ENCODE measurements around the gene MCF2L2. TPM values are rescaled to one million over a fixed set of nuclear protein-coding genes. Genes with fewer than 3 reads are reported as not detected.

The MCF2L2 gene
- polyA plus RNA-seq, 2 of the 4 experiments (the other 2 are of a cell fraction) = 0.03 to 0.05 TPM

- DNase-seq (ENCODE audit: low read depth in 1 of 2, low spot score in 1 of 2) (no peak), ATAC-seq (no peak), FAIRE-seq (no peak)
- POLR2A ChIA-PET = no interaction called here
- H3K9me3 ChIP-seq = no peaks in the 10 kb centered on the region
- H3K4me3 ChIP-seq = no peak overlapping the region
- 51% methylated on average over 6 of the region's 7 CpGs for WGBS (ENCODE audit: missing lambda C conversion rate)
- no peak overlapping the region for H3K27ac ChIP-seq
- CTCF ChIA-PET = interaction anchor here (5.5 to 13.5 kb wide), 2 partner anchors 58 to 200 kb away, joined by 47 to 380 read pairs; no protein-coding TSS in a partner anchor
- TF ChIP-seq KDM1A (IDR thresholded peaks at IDR 0.05; ENCODE audit: low read depth) = no peak
- no peak for TF ChIP-seq MYC (IDR thresholded peaks at IDR 0.05; ENCODE audit: borderline replicate concordance, low read length)
- TF ChIP-seq GATA3 (IDR thresholded peaks at IDR 0.05; ENCODE audit: borderline replicate concordance) = no peak
- no peak for TF ChIP-seq JUN (IDR thresholded peaks at IDR 0.05)
- no peak for TF ChIP-seq FOSL2 (IDR thresholded peaks at IDR 0.05)
- TF ChIP-seq FOSL2 (CRISPR knock-in tag; IDR thresholded peaks at IDR 0.05) = no peak
- TF ChIP-seq POLR2AphosphoS2 (conservative IDR thresholded peaks at IDR 0.05; ENCODE audit: low read length) = no peak
- no peak for TF ChIP-seq CBX2 (IDR thresholded peaks at IDR 0.05; ENCODE audit: borderline replicate concordance, low read depth)
- TF ChIP-seq BHLHE40 (IDR thresholded peaks at IDR 0.05; ENCODE audit: low read depth, low read length) = no peak
- TF ChIP-seq HMGXB4 (CRISPR knock-in tag; IDR thresholded peaks at IDR 0.05; ENCODE audit: borderline replicate concordance) = no peak
- TF ChIP-seq ZFP36 (IDR thresholded peaks at IDR 0.05; ENCODE audit: borderline replicate concordance, partially characterized antibody) = no peak
- TF ChIP-seq SREBF2 (IDR thresholded peaks at IDR 0.05) = no peak
- TF ChIP-seq REST (IDR thresholded peaks at IDR 0.05) = no peak
- TF ChIP-seq FOSB (CRISPR knock-in tag; IDR thresholded peaks at IDR 0.05) = no peak
- no peak for TF ChIP-seq ELK1 (IDR thresholded peaks at IDR 0.05; ENCODE audit: low read depth, low read length)
- no peak overlapping the region for H3K4me2 ChIP-seq
- peaks cover 3% of the 10 kb centered on the region; the same call in 1 of the 3 replicates for H3K4me1 ChIP-seq
Observed at GRCh38 chr3:183182073-183182472, 246.3 kb downstream of the MCF2L2 start.

GRCh38 chr3:183181606-183182005 is 246.8 kb downstream of the MCF2L2 start:
- H3K4me3 ChIP-seq = no peak overlapping the region
- no peak for TF ChIP-seq FOSB (CRISPR knock-in tag; IDR thresholded peaks at IDR 0.05)
- no peak for TF ChIP-seq HEYL (CRISPR knock-in tag; IDR thresholded peaks at IDR 0.05)
- no peak for TF ChIP-seq RAD21 (conservative IDR thresholded peaks at IDR 0.05 in 1 of 2, IDR thresholded peaks at IDR 0.05 in 1 of 2)
- no peak for TF ChIP-seq ZC3H11A (IDR thresholded peaks at IDR 0.05)
- H3K4me1 ChIP-seq = peaks cover 3% of the 10 kb centered on the region; the same call in 1 of the 3 replicates
- ATAC-seq (no peak), FAIRE-seq (no peak), DNase-seq (ENCODE audit: low read depth in 1 of 2, low spot score in 1 of 2) (no peak)
- whole genome bisulfite sequencing (ENCODE audit: missing lambda C conversion rate) = 50% methylated on average over 1 of the region's 5 CpGs
- H3K4me2 ChIP-seq = no peak overlapping the region
- no peaks in the 10 kb centered on the region; the same call in 2 of the 3 replicates for H3K9me3 ChIP-seq
- ChIA-PET POLR2A (no interaction called here), CTCF (interaction anchor here (13.5 kb wide), 1 partner anchor 201 kb away, joined by 380 read pairs; no protein-coding TSS in a partner anchor)
- no peak overlapping the region for H3K27ac ChIP-seq
